ENCODE measurements around the gene PRKCE. TPM values are rescaled to one million over a fixed set of nuclear protein-coding genes. Genes with fewer than 3 reads are reported as not detected.

Gene PRKCE
- total RNA-seq, 6 experiments from 2014 or later: 5.2 to 18.8 (median 11.0) TPM

GRCh38 chr2:45897842-45898241, 246.4 kb downstream of the PRKCE start:
- Histone ChIP-seq H3K4me3 (no peak overlapping the region), H3K27ac (no peak overlapping the region), H3K36me3 (no peaks in the 10 kb centered on the region), H3K9me3 (no peaks in the 10 kb centered on the region), H3K27me3 (no peaks in the 10 kb centered on the region), H3K4me1 (no peaks in the 10 kb centered on the region)
- intact Hi-C loops (cut with DNase I): no loop called here
- DNase-seq (no peak), ATAC-seq (peak in 2 of 4 donors; percentile 26 to 37)
- no peak for TF ChIP-seq POLR2A (IDR thresholded peaks at IDR 0.05)
- TF ChIP-seq, protein P1, sequence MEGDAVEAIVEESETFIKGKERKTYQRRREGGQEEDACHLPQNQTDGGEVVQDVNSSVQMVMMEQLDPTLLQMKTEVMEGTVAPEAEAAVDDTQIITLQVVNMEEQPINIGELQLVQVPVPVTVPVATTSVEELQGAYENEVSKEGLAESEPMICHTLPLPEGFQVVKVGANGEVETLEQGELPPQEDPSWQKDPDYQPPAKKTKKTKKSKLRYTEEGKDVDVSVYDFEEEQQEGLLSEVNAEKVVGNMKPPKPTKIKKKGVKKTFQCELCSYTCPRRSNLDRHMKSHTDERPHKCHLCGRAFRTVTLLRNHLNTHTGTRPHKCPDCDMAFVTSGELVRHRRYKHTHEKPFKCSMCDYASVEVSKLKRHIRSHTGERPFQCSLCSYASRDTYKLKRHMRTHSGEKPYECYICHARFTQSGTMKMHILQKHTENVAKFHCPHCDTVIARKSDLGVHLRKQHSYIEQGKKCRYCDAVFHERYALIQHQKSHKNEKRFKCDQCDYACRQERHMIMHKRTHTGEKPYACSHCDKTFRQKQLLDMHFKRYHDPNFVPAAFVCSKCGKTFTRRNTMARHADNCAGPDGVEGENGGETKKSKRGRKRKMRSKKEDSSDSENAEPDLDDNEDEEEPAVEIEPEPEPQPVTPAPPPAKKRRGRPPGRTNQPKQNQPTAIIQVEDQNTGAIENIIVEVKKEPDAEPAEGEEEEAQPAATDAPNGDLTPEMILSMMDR (IDR thresholded peaks at IDR 0.05): no peak
- 78% methylated on average over 8 of the region's 8 CpGs for whole genome bisulfite sequencing (ENCODE audit: insufficient coverage, low coverage, low lambda C conversion rate, missing lambda C conversion rate)

GRCh38 chr2:45898819-45899218, 247.3 kb downstream of the PRKCE start:
- 80% methylated on average over 3 of the region's 3 CpGs for WGBS (ENCODE audit: insufficient coverage, low coverage, low lambda C conversion rate, missing lambda C conversion rate)
- Histone ChIP-seq H3K27me3 (no peaks in the 10 kb centered on the region), H3K9me3 (no peaks in the 10 kb centered on the region), H3K27ac (no peak overlapping the region), H3K4me1 (no peaks in the 10 kb centered on the region), H3K36me3 (no peaks in the 10 kb centered on the region), H3K4me3 (no peak overlapping the region)
- TF ChIP-seq, protein P1 (IDR thresholded peaks at IDR 0.05): no peak
- TF ChIP-seq POLR2A (IDR thresholded peaks at IDR 0.05): no peak
- intact Hi-C loops (cut with DNase I): no loop called here
- no peak for DNase-seq
- peak; percentile 28 to 46 (median 36) for ATAC-seq

- TF ChIP-seq, protein P1 (IDR thresholded peaks at IDR 0.05): no peak
- no peak for TF ChIP-seq POLR2A (IDR thresholded peaks at IDR 0.05)
- Histone ChIP-seq H3K36me3 (no peaks in the 10 kb centered on the region), H3K27ac (no peak overlapping the region), H3K4me3 (no peak overlapping the region), H3K9me3 (no peaks in the 10 kb centered on the region), H3K4me1 (no peaks in the 10 kb centered on the region), H3K27me3 (no peaks in the 10 kb centered on the region)
- ATAC-seq (no peak), DNase-seq (no peak)
- intact Hi-C loops (cut with DNase I): no loop called here
- 82% methylated on average over 5 of the region's 5 CpGs for WGBS (ENCODE audit: insufficient coverage, low coverage, low lambda C conversion rate, missing lambda C conversion rate)
These were observed 248.5 kb downstream of the PRKCE start for GRCh38 chr2:45899926-45900325.

- 92% methylated on average over 7 of the region's 7 CpGs for WGBS (ENCODE audit: insufficient coverage, low coverage, low lambda C conversion rate, missing lambda C conversion rate)
- no peak for ATAC-seq
- Histone ChIP-seq H3K27ac (no peak overlapping the region), H3K27me3 (no peaks in the 10 kb centered on the region), H3K4me1 (no peaks in the 10 kb centered on the region), H3K36me3 (no peaks in the 10 kb centered on the region), H3K4me3 (no peak overlapping the region), H3K9me3 (no peaks in the 10 kb centered on the region)
- no peak for DNase-seq
- TF ChIP-seq, protein P1 (IDR thresholded peaks at IDR 0.05): no peak
- no peak for TF ChIP-seq POLR2A (IDR thresholded peaks at IDR 0.05)
- intact Hi-C loops (cut with DNase I): no loop called here
These were observed 250.1 kb downstream of the PRKCE start for GRCh38 chr2:45901468-45902032.

DNA sequence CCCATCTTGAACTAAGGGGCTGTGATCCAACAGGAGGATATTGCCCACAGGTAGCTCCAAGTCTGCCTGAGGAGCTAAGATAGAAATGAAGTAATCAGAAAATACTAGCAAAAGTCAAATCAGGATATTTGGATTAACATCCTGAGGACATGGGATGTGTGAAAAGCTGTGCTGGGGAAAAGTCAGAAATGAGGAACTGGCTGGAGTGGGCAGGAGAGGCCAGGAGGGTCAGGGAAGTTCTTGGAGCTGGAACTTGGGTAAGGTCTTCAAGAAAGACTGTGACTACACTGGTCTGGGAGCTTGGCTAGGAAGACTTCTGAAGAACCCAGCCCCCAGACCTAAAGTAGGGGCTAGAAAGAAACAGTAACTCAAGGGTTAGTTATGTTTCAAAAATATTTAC, 250.9 kb downstream of the PRKCE start:
- TF ChIP-seq POLR2A (IDR thresholded peaks at IDR 0.05): no peak
- TF ChIP-seq, protein P1 (IDR thresholded peaks at IDR 0.05): no peak
- intact Hi-C loops (cut with DNase I): no loop called here
- ATAC-seq: no peak
- no peak overlapping the region for H3K4me3 ChIP-seq
- H3K36me3 ChIP-seq: no peaks in the 10 kb centered on the region
- H3K27ac ChIP-seq: no peak overlapping the region
- H3K9me3 ChIP-seq: no peaks in the 10 kb centered on the region
- DNase-seq: no peak
- H3K27me3 ChIP-seq: no peaks in the 10 kb centered on the region
- H3K4me1 ChIP-seq: no peaks in the 10 kb centered on the region
